Upper lobe of right lung (tissue), 1 donor: Measurements from ENCODE around the gene LKAAEAR1. TPM values are rescaled to one million over a fixed set of nuclear protein-coding genes. Genes with fewer than 3 reads are reported as not detected.

Source experiments
- ATAC-seq: fragments of 200-7000 bp; cut with Tn5 transposase; one replicate; pipeline ENCODE4 v1.9.1; 2020; ENCODE audit warnings: mild to moderate bottlenecking, moderate library complexity
- DNase-seq: peaks from one replicate; pipeline ENCODE4 v3.0.0-alpha.2; 2020
- H3K27ac ChIP-seq: fragments of 200-600 bp; one replicate; pipeline ENCODE4 v1.8.0; 2022
- H3K27me3 ChIP-seq: fragments of 200-600 bp; one replicate; pipeline ENCODE4 v1.8.0; 2022; ENCODE audit warnings: mild to moderate bottlenecking
- H3K36me3 ChIP-seq: fragments of 200-600 bp; one replicate; pipeline ENCODE4 v1.8.0; 2022
- H3K4me1 ChIP-seq: fragments of 200-600 bp; one replicate; pipeline ENCODE4 v1.8.0; 2022
- H3K4me3 ChIP-seq: fragments of 200-600 bp; one replicate; pipeline ENCODE4 v1.8.0; 2022; ENCODE audit warnings: mild to moderate bottlenecking
- H3K9me3 ChIP-seq: fragments of 200-600 bp; one replicate; pipeline ENCODE4 v1.8.0; 2022
- CTCF ChIP-seq: fragments of 200-600 bp; IDR thresholded peaks from one replicate; pipeline ENCODE4 v1.8.0; 2022; ENCODE audit warnings: antibody characterized with exemption
- intact Hi-C: fragments of 100-400 bp; cut with DNase I; formaldehyde crosslinking; loops from one replicate; pipeline ENCODE4 v1.11.0; 2022
- total RNA-seq: library from RNA; stranded (reverse); fragmentation: NEBNext Ultra II Directional; extraction: Animal tissue kit (Norgen Biotek cat#: 25700); gene quantifications from one replicate; pipeline ENCODE4 v1.2.1, GENCODE V29; 2021
- donor health status: DM: no; HTN: yes; CAD: no; lungs with severe emphysema.

The LKAAEAR1 gene
- total RNA-seq, 1 donor from 2014 or later: not detected

- DNase-seq: no peak
- Histone ChIP-seq H3K27me3 (peaks cover 19% of the 10 kb centered on the region), H3K36me3 (no peaks in the 10 kb centered on the region), H3K4me3 (peak overlapping the region; percentile 32), H3K4me1 (peaks cover 14% of the 10 kb centered on the region), H3K27ac (peak overlapping the region; percentile 75), H3K9me3 (no peaks in the 10 kb centered on the region)
- peak; percentile 5 for ATAC-seq
- intact Hi-C loops: no loop called here
- no peak for TF ChIP-seq CTCF
Measured at GRCh38 chr20:64055893-64056638, 28.1 kb downstream of the LKAAEAR1 start.

- peaks cover 14% of the 10 kb centered on the region for H3K4me1 ChIP-seq
- no peaks in the 10 kb centered on the region for H3K36me3 ChIP-seq
- no peak overlapping the region for H3K4me3 ChIP-seq
- ATAC-seq (no peak), DNase-seq (no peak)
- H3K27me3 ChIP-seq: peaks cover 25% of the 10 kb centered on the region
- intact Hi-C loops: no loop called here
- no peaks in the 10 kb centered on the region for H3K9me3 ChIP-seq
- H3K27ac ChIP-seq: peak overlapping the region; percentile 75
- no peak for TF ChIP-seq CTCF
Measured at GRCh38 chr20:64055396-64055892, 28.8 kb downstream of the LKAAEAR1 start.

GRCh38 chr20:64053841-64054661 lies 30.1 kb downstream of the LKAAEAR1 start:
- TF ChIP-seq CTCF: no peak

GRCh38 chr20:64052987-64053840 lies 31.0 kb downstream of the LKAAEAR1 start:
- ATAC-seq (no peak), DNase-seq (no peak)
- Histone ChIP-seq H3K36me3 (no peaks in the 10 kb centered on the region), H3K9me3 (no peaks in the 10 kb centered on the region), H3K27ac (peak overlapping the region; percentile 76), H3K27me3 (peaks cover 39% of the 10 kb centered on the region), H3K4me1 (peaks cover 19% of the 10 kb centered on the region), H3K4me3 (no peak overlapping the region)
- intact Hi-C loops: no loop called here
- no peak for TF ChIP-seq CTCF

More at GRCh38 chr20:64053841-64054661, 30.1 kb downstream of the LKAAEAR1 start:
- intact Hi-C loops: no loop called here
- H3K4me1 ChIP-seq: peaks cover 20% of the 10 kb centered on the region
- DNase-seq (no peak), ATAC-seq (peak; percentile 37)
- peaks cover 35% of the 10 kb centered on the region for H3K27me3 ChIP-seq
- H3K4me3 ChIP-seq: peak overlapping the region; percentile 14
- H3K27ac ChIP-seq: peak overlapping the region; percentile 76
- no peaks in the 10 kb centered on the region for H3K36me3 ChIP-seq
- no peaks in the 10 kb centered on the region for H3K9me3 ChIP-seq

- intact Hi-C loops: no loop called here
Measured at GRCh38 chr20:64052326-64052722, 31.9 kb downstream of the LKAAEAR1 start.

More at GRCh38 chr20:64052326-64052722, 31.9 kb downstream of the LKAAEAR1 start:
- Histone ChIP-seq H3K4me1 (peaks cover 15% of the 10 kb centered on the region), H3K27ac (peak overlapping the region; percentile 76), H3K9me3 (no peaks in the 10 kb centered on the region), H3K4me3 (no peak overlapping the region), H3K27me3 (peaks cover 47% of the 10 kb centered on the region), H3K36me3 (no peaks in the 10 kb centered on the region)
- ATAC-seq (no peak), DNase-seq (no peak)
- TF ChIP-seq CTCF: no peak
